AG04450 (cell line): ENCODE results near the gene PITPNM3. TPM values are rescaled to one million over a fixed set of nuclear protein-coding genes. Genes with fewer than 3 reads are reported as not detected.

Experiments used
- CTCF ChIA-PET: fragments of 300-600, 350-600 bp; formaldehyde crosslinking; extraction: SDS; loops from one replicate; lab custom pipeline; 2022; ENCODE audit warnings: antibody characterized with exemption, inconsistent platforms; lab: Charles Lee
- POLR2A ChIA-PET: fragments of 350-600 bp; formaldehyde crosslinking; extraction: SDS; loops from one replicate; lab custom pipeline; 2021; ENCODE audit warnings: antibody characterized with exemption, inconsistent platforms; lab: Yijun Ruan, JAX
- DNase-seq: peaks from one replicate; pipeline ENCODE4 v3.0.0-alpha.2; 2011; ENCODE audit warnings: low read depth, low spot score
- H3K27ac ChIP-seq: one replicate; pipeline ENCODE4 v1.5.1; 2012; ENCODE audit warnings: low read depth, low read length, control low read depth
- H3K27me3 ChIP-seq: one replicate; pipeline ENCODE4 v1.6.0; 2012; ENCODE audit warnings: low read length; ENCODE audit not compliant: control insufficient read depth, insufficient read depth
- H3K4me3 ChIP-seq: 2 replicates; pipeline ENCODE4 v1.5.1; 2011; ENCODE audit warnings: mild to moderate bottlenecking, low read depth, low read length, control low read depth
- H3K9me3 ChIP-seq: 2 replicates; pipeline ENCODE4 v1.5.1; 2012; ENCODE audit warnings: low read length; ENCODE audit not compliant: control insufficient read depth, insufficient read depth
- polyA plus RNA-seq: library from polyadenylated mRNA; depleted of rRNA; stranded (reverse); fragments of >200 nt; gene quantifications from 2 replicates; pipeline ENCODE4 v1.2.3, GENCODE V29; 2011
- TF ChIP-seq, protein P1 (sequence below): IDR thresholded peaks from 2 replicates; pipeline ENCODE4 v1.5.1; 2011; ENCODE audit warnings: low read depth, low read length, control low read depth, inconsistent platforms

PITPNM3 gene
- polyA plus RNA-seq, 1 experiment: 0.38 TPM

DNA sequence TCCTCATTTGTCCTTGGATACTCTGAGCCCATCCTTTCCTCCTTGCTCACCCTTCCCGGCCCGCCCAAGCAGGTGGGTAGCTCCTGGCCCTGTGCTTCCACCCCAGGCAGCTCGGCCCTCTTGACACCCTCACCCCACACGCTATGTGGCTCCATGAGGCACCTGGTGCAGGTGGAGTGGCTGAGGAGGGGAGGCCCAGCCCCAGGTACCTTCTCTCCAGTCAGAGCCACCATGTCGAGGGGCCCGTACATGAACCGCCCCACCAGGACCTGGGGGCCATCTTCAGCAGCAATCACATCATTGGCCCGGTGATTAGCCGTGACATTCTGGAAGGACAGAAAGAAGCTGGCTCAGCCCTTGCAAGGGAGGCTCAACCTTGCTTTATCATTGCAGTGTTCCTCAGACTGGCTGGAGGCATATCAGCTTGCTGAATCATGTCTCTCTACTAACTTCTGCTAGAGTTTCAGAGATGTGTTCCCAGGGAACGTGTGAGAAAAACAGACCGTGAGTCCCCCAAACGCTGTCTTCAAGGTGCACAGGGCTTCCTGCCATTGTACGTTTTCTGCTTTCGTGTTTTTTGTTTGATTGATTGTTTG, 91.8 kb downstream of the PITPNM3 start:
- ChIA-PET CTCF (no interaction called here), POLR2A (no interaction called here)
- no peak for DNase-seq
- no peak overlapping the region for H3K27ac ChIP-seq
- peaks cover 4% of the 10 kb centered on the region; the same call in 1 of the 2 replicates for H3K9me3 ChIP-seq
- TF ChIP-seq, protein P1, sequence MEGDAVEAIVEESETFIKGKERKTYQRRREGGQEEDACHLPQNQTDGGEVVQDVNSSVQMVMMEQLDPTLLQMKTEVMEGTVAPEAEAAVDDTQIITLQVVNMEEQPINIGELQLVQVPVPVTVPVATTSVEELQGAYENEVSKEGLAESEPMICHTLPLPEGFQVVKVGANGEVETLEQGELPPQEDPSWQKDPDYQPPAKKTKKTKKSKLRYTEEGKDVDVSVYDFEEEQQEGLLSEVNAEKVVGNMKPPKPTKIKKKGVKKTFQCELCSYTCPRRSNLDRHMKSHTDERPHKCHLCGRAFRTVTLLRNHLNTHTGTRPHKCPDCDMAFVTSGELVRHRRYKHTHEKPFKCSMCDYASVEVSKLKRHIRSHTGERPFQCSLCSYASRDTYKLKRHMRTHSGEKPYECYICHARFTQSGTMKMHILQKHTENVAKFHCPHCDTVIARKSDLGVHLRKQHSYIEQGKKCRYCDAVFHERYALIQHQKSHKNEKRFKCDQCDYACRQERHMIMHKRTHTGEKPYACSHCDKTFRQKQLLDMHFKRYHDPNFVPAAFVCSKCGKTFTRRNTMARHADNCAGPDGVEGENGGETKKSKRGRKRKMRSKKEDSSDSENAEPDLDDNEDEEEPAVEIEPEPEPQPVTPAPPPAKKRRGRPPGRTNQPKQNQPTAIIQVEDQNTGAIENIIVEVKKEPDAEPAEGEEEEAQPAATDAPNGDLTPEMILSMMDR: no peak
- no peak overlapping the region for H3K4me3 ChIP-seq
- no peaks in the 10 kb centered on the region for H3K27me3 ChIP-seq

DNA sequence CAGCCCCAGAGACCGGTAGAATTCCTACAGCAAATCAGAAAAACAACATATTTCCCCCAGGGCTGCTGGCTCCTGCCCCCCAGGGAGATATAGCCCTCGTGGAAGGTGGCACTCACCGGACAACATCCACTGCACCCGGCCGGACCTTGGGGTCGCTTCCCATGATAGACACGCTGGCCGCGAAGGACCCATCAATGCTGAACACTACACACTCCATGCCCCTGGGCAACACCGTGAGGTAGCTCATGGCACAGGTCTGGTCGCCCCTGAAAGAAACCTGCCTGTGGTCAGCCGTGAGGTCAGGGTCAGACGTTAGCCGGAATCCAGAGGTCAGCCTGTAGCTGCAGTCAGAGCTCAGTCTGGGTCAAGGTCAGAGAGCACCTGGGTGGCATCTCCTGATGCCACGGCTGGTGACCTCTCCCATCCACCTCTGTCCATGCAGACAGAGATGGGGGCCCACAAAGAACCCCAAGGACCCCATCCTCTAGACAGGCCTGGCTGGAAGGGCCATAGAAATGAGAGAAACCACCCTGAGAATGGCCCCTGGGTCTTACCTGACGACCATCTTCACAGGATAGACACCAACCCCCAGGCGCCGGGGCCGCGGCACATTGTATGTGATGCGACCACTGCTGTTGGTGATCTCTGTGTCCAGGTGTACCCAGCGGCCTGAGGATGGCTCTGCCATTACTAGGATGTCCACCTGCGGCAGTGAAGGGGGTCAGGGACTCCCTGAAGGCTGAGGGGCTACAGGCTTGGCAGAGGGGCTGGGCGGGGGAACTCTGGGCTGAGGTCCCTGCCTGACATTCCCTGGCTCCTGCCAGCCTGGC, 92.5 kb downstream of the PITPNM3 start:
- H3K27me3 ChIP-seq: no peaks in the 10 kb centered on the region
- DNase-seq: no peak
- POLR2A ChIA-PET: no interaction called here

DNA sequence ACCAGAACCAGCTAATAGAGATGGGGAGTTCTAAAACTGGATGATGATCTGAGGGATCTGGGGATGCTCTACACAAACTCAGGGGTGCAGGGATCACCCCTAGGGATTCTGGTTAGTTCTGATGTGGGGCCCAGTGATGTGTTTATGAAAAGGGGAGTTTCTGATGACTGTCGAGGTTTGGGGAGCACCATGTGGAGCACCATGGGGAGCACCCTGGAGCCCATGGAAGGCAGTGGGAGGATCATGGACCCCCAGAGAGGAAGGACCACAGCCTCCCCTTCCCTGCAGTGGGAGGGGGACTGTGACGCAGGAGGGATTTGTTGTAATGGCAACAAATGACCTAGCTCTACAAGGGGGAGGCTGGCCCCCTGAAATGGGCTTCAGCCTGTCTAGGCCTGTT, 93.7 kb downstream of the PITPNM3 start:
- ChIA-PET POLR2A (no interaction called here), CTCF (interaction anchor here (1.0 kb wide), 1 partner anchor 10 kb away, joined by 6 read pairs; no protein-coding TSS in a partner anchor)
- no peak for DNase-seq

More for the DNA sequence above, 92.5 kb downstream of the PITPNM3 start:
- TF ChIP-seq, protein P1: no peak
- CTCF ChIA-PET: interaction anchor here (0.9 kb wide), 1 partner anchor 9 kb away, joined by 3 read pairs; no protein-coding TSS in a partner anchor
- no peak overlapping the region for H3K4me3 ChIP-seq
- no peak overlapping the region for H3K27ac ChIP-seq
- H3K9me3 ChIP-seq: peaks cover 4% of the 10 kb centered on the region; the same call in 1 of the 2 replicates

DNA sequence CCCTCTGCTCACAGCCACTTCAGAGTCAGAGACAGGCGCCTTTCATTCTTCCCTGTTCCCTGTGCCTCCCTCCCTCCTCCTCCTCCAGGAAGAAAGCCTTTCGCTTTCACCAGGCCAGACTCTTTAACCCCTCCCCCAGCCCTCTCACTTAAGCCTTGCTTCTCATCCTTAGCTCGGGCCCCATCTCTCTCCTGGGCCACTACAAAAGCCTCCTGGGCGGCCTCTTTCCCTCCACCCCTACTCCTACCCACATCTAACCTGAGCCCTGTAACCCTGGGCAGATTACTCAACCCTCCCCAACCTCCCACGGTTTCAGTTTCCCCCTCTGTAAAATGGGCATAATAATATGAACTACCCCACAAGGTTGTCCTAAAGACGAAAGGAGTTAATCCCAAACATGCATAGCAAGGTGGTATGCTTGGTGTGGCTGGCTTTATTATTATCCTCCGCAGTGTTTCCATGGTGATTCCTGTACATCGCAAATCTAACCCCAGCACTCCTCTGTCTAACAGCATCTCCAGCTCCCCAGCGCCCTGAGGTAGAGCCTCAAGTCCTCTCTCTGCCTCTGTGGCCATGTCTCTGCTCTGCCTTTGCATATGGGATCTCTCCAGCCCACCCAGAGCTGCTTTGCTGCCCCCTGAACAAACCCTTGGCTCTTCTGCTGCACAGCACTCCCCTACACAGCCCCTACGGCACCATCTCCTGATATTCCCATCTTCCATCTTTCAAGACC, 94.4 kb downstream of the PITPNM3 start:
- Histone ChIP-seq H3K9me3 (no peaks in the 10 kb centered on the region), H3K4me3 (no peak overlapping the region), H3K27ac (no peak overlapping the region), H3K27me3 (no peaks in the 10 kb centered on the region)
- TF ChIP-seq, protein P1: no peak
- DNase-seq: no peak
- ChIA-PET CTCF (interaction anchor here (1.0 kb wide), 1 partner anchor 10 kb away, joined by 6 read pairs; no protein-coding TSS in a partner anchor), POLR2A (no interaction called here)

More for the DNA sequence above, 93.7 kb downstream of the PITPNM3 start:
- no peaks in the 10 kb centered on the region for H3K9me3 ChIP-seq
- H3K27me3 ChIP-seq: no peaks in the 10 kb centered on the region
- H3K27ac ChIP-seq: no peak overlapping the region
- TF ChIP-seq, protein P1: no peak
- no peak overlapping the region for H3K4me3 ChIP-seq
